ENCODE measurements around the gene VPS26A. TPM values are rescaled to one million over a fixed set of nuclear protein-coding genes. Genes with fewer than 3 reads are reported as not detected.
"Not testable (repeated sequence)": the region's sequence is repeated elsewhere in the genome, so short reads cannot be mapped to it uniquely, and the experiment has no call there.

VPS26A gene
- total RNA-seq, 1 experiment from 2014 or later, result 90.0 TPM

- H3F3A ChIP-seq (ENCODE audit: insufficient read depth, low read depth), result peaks cover 7% of the 10 kb centered on the region; the same call in 1 of the 2 replicates
- H3K27me3 ChIP-seq (ENCODE audit: insufficient read depth, low read depth), result no peaks in the 10 kb centered on the region
- CTCF ChIA-PET, result no interaction called here
- H4K20me1 ChIP-seq (ENCODE audit: insufficient read depth), result peaks cover 45% of the 10 kb centered on the region
- H3K27ac ChIP-seq, result 0 out of 2 replicates have a peak overlapping the region, but pooled peaks have one; percentile 5
- no TSS peak for BruUV-seq (replicated peaks)
- intact Hi-C loops (cut with micrococcal nuclease; ENCODE audit: unreplicated experiment), result no loop called here
- no peak overlapping the region for H3K4me2 ChIP-seq
- no peak overlapping the region for H2AFZ ChIP-seq
- H3K4me3 ChIP-seq, result no peak overlapping the region
- H3K9me3 ChIP-seq (ENCODE audit: insufficient read depth, low read depth), result no peaks in the 10 kb centered on the region
- H3K36me3 ChIP-seq (ENCODE audit: low read depth), result peaks cover 24% of the 10 kb centered on the region
- POLR2A ChIA-PET (ENCODE audit: unreplicated experiment), result no interaction called here
- H3K79me2 ChIP-seq (ENCODE audit: low read depth), result peaks cover 93% of the 10 kb centered on the region
- H3K9me2 ChIP-seq (ENCODE audit: insufficient read depth), result no peaks in the 10 kb centered on the region
- H3K4me1 ChIP-seq (replicated peaks; ENCODE audit: insufficient read depth), result peaks cover 14% of the 10 kb centered on the region
- DNase-seq, result no peak
- TF ChIP-seq CTCF (conservative IDR thresholded peaks at IDR 0.05), result no peak
- TF ChIP-seq EZH2 (IDR thresholded peaks at IDR 0.05; ENCODE audit: low read depth), result no peak
These were observed 6.3 kb downstream of the VPS26A start for GRCh38 chr10:69130251-69130650.

- no peaks in the 10 kb centered on the region for H3K9me3 ChIP-seq (ENCODE audit: insufficient read depth, low read depth)
- ChIA-PET POLR2A (ENCODE audit: unreplicated experiment) (no interaction called here), CTCF (interaction anchor here (0.7 to 0.9 kb wide), 2 partner anchors 47 to 49 kb away, joined by 3 to 5 read pairs; no protein-coding TSS in a partner anchor)
- H3K27me3 ChIP-seq (ENCODE audit: insufficient read depth, low read depth), result no peaks in the 10 kb centered on the region
- H3K4me2 ChIP-seq, result no peak overlapping the region
- no peaks in the 10 kb centered on the region for H3K4me1 ChIP-seq (replicated peaks; ENCODE audit: insufficient read depth)
- DNase-seq, result no peak
- intact Hi-C loops (cut with micrococcal nuclease; ENCODE audit: unreplicated experiment), result no loop called here
- no TSS peak for BruUV-seq (replicated peaks)
- H3K4me3 ChIP-seq, result no peak overlapping the region
- H4K20me1 ChIP-seq (ENCODE audit: insufficient read depth), result peaks cover 20% of the 10 kb centered on the region
- peaks cover 26% of the 10 kb centered on the region for H3F3A ChIP-seq (ENCODE audit: insufficient read depth, low read depth)
- no peaks in the 10 kb centered on the region; the same call in 1 of the 2 replicates for H3K9me2 ChIP-seq (ENCODE audit: insufficient read depth)
- peaks cover 73% of the 10 kb centered on the region for H3K79me2 ChIP-seq (ENCODE audit: low read depth)
- peaks cover 23% of the 10 kb centered on the region for H3K36me3 ChIP-seq (ENCODE audit: low read depth)
- no peak overlapping the region for H2AFZ ChIP-seq
- no peak overlapping the region for H3K27ac ChIP-seq
- no peak for TF ChIP-seq CTCF (conservative IDR thresholded peaks at IDR 0.05)
- TF ChIP-seq EZH2 (IDR thresholded peaks at IDR 0.05; ENCODE audit: low read depth), result no peak
These were observed 16.0 kb downstream of the VPS26A start for GRCh38 chr10:69139961-69140360.

GRCh38 chr10:69141304-69141703 lies 17.3 kb downstream of the VPS26A start:
- ChIA-PET CTCF (no interaction called here), POLR2A (ENCODE audit: unreplicated experiment) (no interaction called here)
- no peaks in the 10 kb centered on the region; the same call in 1 of the 2 replicates for H3K9me2 ChIP-seq (ENCODE audit: insufficient read depth)
- H2AFZ ChIP-seq, result no peak overlapping the region
- H3K4me2 ChIP-seq, result no peak overlapping the region
- H3K27me3 ChIP-seq (ENCODE audit: insufficient read depth, low read depth), result no peaks in the 10 kb centered on the region
- no peaks in the 10 kb centered on the region for H3K4me1 ChIP-seq (replicated peaks; ENCODE audit: insufficient read depth)
- no peak for DNase-seq
- peaks cover 73% of the 10 kb centered on the region for H3K79me2 ChIP-seq (ENCODE audit: low read depth)
- peaks cover 16% of the 10 kb centered on the region for H3F3A ChIP-seq (ENCODE audit: insufficient read depth, low read depth)
- intact Hi-C loops (cut with micrococcal nuclease; ENCODE audit: unreplicated experiment), result no loop called here
- peaks cover 19% of the 10 kb centered on the region; the same call in 1 of the 2 replicates for H3K36me3 ChIP-seq (ENCODE audit: low read depth)
- 0 out of 2 replicates have a peak, but pooled peaks have one; percentile 21 for TF ChIP-seq CTCF (conservative IDR thresholded peaks at IDR 0.05)
- no peak for TF ChIP-seq EZH2 (IDR thresholded peaks at IDR 0.05; ENCODE audit: low read depth)
- H3K27ac ChIP-seq, result no peak overlapping the region
- H3K4me3 ChIP-seq, result no peak overlapping the region
- BruUV-seq (replicated peaks), result no TSS peak
- H4K20me1 ChIP-seq (ENCODE audit: insufficient read depth), result peaks cover 24% of the 10 kb centered on the region; the same call in 1 of the 2 replicates
- no peaks in the 10 kb centered on the region for H3K9me3 ChIP-seq (ENCODE audit: insufficient read depth, low read depth)

GRCh38 chr10:69142074-69142473 lies 18.1 kb downstream of the VPS26A start:
- H3K27me3 ChIP-seq (ENCODE audit: insufficient read depth, low read depth); H3K9me2 ChIP-seq (ENCODE audit: insufficient read depth); H3K27ac ChIP-seq; DNase-seq; H2AFZ ChIP-seq; CTCF ChIA-PET; H3K9me3 ChIP-seq (ENCODE audit: insufficient read depth, low read depth); POLR2A ChIA-PET (ENCODE audit: unreplicated experiment); intact Hi-C loops (cut with micrococcal nuclease; ENCODE audit: unreplicated experiment); H3K4me2 ChIP-seq; H3K4me3 ChIP-seq; H3K4me1 ChIP-seq (replicated peaks; ENCODE audit: insufficient read depth); BruUV-seq (replicated peaks): not testable (repeated sequence)
- Histone ChIP-seq H3F3A (ENCODE audit: insufficient read depth, low read depth) (peaks cover 13% of the 10 kb centered on the region; the same call in 1 of the 2 replicates), H3K79me2 (ENCODE audit: low read depth) (peaks cover 72% of the 10 kb centered on the region), H3K36me3 (ENCODE audit: low read depth) (peaks cover 14% of the 10 kb centered on the region; the same call in 1 of the 2 replicates), H4K20me1 (ENCODE audit: insufficient read depth) (peaks cover 21% of the 10 kb centered on the region; the same call in 1 of the 2 replicates)
